IMR-90 (cell line): ENCODE measurements around the gene STOML1. TPM values are rescaled to one million over a fixed set of nuclear protein-coding genes. Genes with fewer than 3 reads are reported as not detected.
A peak's percentile ranks its signal among the peaks of the same experiment; 100 is the strongest.

Experiments
- ATAC-seq: fragments of 200-7000 bp; cut with Tn5 transposase; 2 replicates; pipeline ENCODE4 v1.9.1; 2020; ENCODE audit warnings: low read depth, mild to moderate bottlenecking, moderate library complexity
- BruUV-seq: library from RNA; stranded (reverse); fragments of 400-500 nt; replicated peaks from 2 replicates; lab custom pipeline; 2021; lab: Mats Ljungman, UMichigan
- CTCF ChIA-PET: fragments of 300-600 bp; formaldehyde crosslinking; extraction: SDS; loops from one replicate; lab custom pipeline; 2021; ENCODE audit warnings: antibody characterized with exemption; lab: Yijun Ruan, JAX
- POLR2A ChIA-PET: fragments of 300-600 bp; sonication (Branson Sonifier 250); formaldehyde crosslinking; loops from one replicate; lab custom pipeline; 2022; ENCODE audit warnings: antibody characterized with exemption; ENCODE audit not compliant: unreplicated experiment; lab: Charles Lee
- DNase-seq: peaks from one replicate; pipeline ENCODE4 v3.0.0; 2013
- H2AFZ ChIP-seq: replicated peaks from 2 replicates; pipeline ENCODE3; 2013; ENCODE audit warnings: low read length, mild to moderate bottlenecking; ENCODE audit not compliant: poor library complexity
- H2AK5ac ChIP-seq: 2 replicates; pipeline ENCODE4 v1.6.1; 2013; ENCODE audit warnings: low read depth, low read length, inconsistent platforms
- H2AK9ac ChIP-seq: replicated peaks from 2 replicates; pipeline ENCODE3; 2013; ENCODE audit warnings: mild to moderate bottlenecking, low read depth, low read length, moderate library complexity; ENCODE audit not compliant: poor library complexity
- H2BK120ac ChIP-seq: 2 replicates; pipeline ENCODE4 v1.6.1; 2013; ENCODE audit warnings: low read depth, low read length, inconsistent platforms
- H2BK15ac ChIP-seq: 3 replicates; pipeline ENCODE4 v1.6.1; 2013; ENCODE audit warnings: low read depth, low read length, inconsistent platforms
- H2BK20ac ChIP-seq: 2 replicates; pipeline ENCODE4 v1.6.1; 2013; ENCODE audit warnings: low read depth, mild to moderate bottlenecking, inconsistent platforms, low read length, moderate library complexity
- H2BK5ac ChIP-seq: 2 replicates; pipeline ENCODE4 v1.6.1; 2013; ENCODE audit warnings: mild to moderate bottlenecking, low read depth, low read length, inconsistent platforms; ENCODE audit not compliant: poor library complexity, severe bottlenecking
- H3K14ac ChIP-seq: replicated peaks from 2 replicates; pipeline ENCODE4 v1.6.1; 2013; ENCODE audit warnings: low read depth, low read length, inconsistent platforms
- H3K18ac ChIP-seq: 2 replicates; pipeline ENCODE4 v1.6.1; 2013; ENCODE audit warnings: low read depth, low read length, control low read depth
- H3K23ac ChIP-seq: 2 replicates; pipeline ENCODE4 v1.6.1; 2013; ENCODE audit warnings: low read depth, low read length, inconsistent platforms
- H3K27ac ChIP-seq: 2 replicates; pipeline ENCODE4 v1.5.1; 2013; ENCODE audit warnings: mild to moderate bottlenecking, control low read depth, low read length; ENCODE audit not compliant: insufficient read depth
- H3K27me3 ChIP-seq: 2 replicates; pipeline ENCODE4 v1.6.1; 2013; ENCODE audit warnings: low read length; ENCODE audit not compliant: control insufficient read depth, insufficient read depth
- H3K36me3 ChIP-seq: 2 replicates; pipeline ENCODE4 v1.6.1; 2013; ENCODE audit warnings: low read length, mixed read lengths; ENCODE audit not compliant: control insufficient read depth, insufficient read depth
- H3K4ac ChIP-seq: 2 replicates; pipeline ENCODE4 v1.6.1; 2013; ENCODE audit warnings: low read depth, low read length, inconsistent platforms
- H3K4me1 ChIP-seq: 2 replicates; pipeline ENCODE4 v1.6.1; 2013; ENCODE audit warnings: low read length, mixed read lengths; ENCODE audit not compliant: control insufficient read depth, insufficient read depth
- H3K4me2 ChIP-seq: 2 replicates; pipeline ENCODE4 v1.6.1; 2013; ENCODE audit warnings: low read depth, mild to moderate bottlenecking, control low read depth, low read length, moderate library complexity
- H3K4me3 ChIP-seq: 2 replicates; pipeline ENCODE4 v1.5.1; 2013; ENCODE audit warnings: low read depth, mild to moderate bottlenecking, control low read depth, low read length, moderate library complexity; ENCODE audit not compliant: insufficient read depth
- H3K56ac ChIP-seq: 2 replicates; pipeline ENCODE4 v1.6.1; 2013; ENCODE audit warnings: low read length, inconsistent platforms; ENCODE audit not compliant: insufficient read depth; ENCODE audit errors: extremely low read depth
- H3K79me1 ChIP-seq, 2 experiments: 2 replicates each; pipeline ENCODE4 v1.6.1; 2013; ENCODE audit warnings: low read length in 2 of 2, inconsistent platforms in 1 of 2, low read depth in 1 of 2
- H3K9ac ChIP-seq: 2 replicates; pipeline ENCODE4 v1.6.1; 2013; ENCODE audit warnings: low read depth, low read length, control low read depth
- H3K9me1 ChIP-seq: 2 replicates; pipeline ENCODE4 v1.6.1; 2013; ENCODE audit warnings: low read length, inconsistent platforms; ENCODE audit not compliant: insufficient read depth
- H3K9me3 ChIP-seq: 2 replicates; pipeline ENCODE4 v1.6.1; 2013; ENCODE audit warnings: low read length; ENCODE audit not compliant: control insufficient read depth, insufficient read depth
- H4K20me1 ChIP-seq: 2 replicates; pipeline ENCODE4 v1.6.1; 2013; ENCODE audit warnings: low read length, inconsistent platforms; ENCODE audit not compliant: insufficient read depth
- H4K5ac ChIP-seq: 2 replicates; pipeline ENCODE4 v1.6.1; 2013; ENCODE audit warnings: mild to moderate bottlenecking, low read depth, low read length, control low read depth
- H4K8ac ChIP-seq, 2 experiments: 2 replicates each; pipeline ENCODE4 v1.6.1; 2013; ENCODE audit warnings: low read depth in 2 of 2, low read length in 2 of 2, control low read depth in 1 of 2, inconsistent platforms in 1 of 2
- H4K91ac ChIP-seq: 2 replicates; pipeline ENCODE4 v1.6.1; 2013; ENCODE audit warnings: low read depth, low read length, inconsistent platforms; ENCODE audit not compliant: insufficient read depth
- CEBPB ChIP-seq: IDR thresholded peaks from 2 replicates; pipeline ENCODE4 v1.6.1; 2012; ENCODE audit warnings: low read depth, low read length, improper control_type of control experiment
- NFE2L2 ChIP-seq: fragments of 150-350 bp; IDR thresholded peaks from 2 replicates; pipeline ENCODE4 v1.6.1; 2016; ENCODE audit warnings: low read depth, mild to moderate bottlenecking, low read length
- WGBS, 2 experiments: methylation state at CpG; one replicate each; pipeline versions ENCODE4 v1.1.5 to v1.1.7; 2013; ENCODE audit warnings: missing lambda C conversion rate in 2 of 2; ENCODE audit not compliant: insufficient read length in 1 of 2; ENCODE audit errors: extremely low coverage in 2 of 2; 5-methylcytosine and 5-hydroxymethylcytosine counted together
- dilution Hi-C: fragments of 300-500 bp; cut with HindIII; formaldehyde crosslinking; loops from one replicate; pipeline ENCODE4 v1.14.3; 2018; ENCODE audit warnings: low sequenced_read_pairs; ENCODE audit not compliant: unreplicated experiment
- in situ Hi-C: fragments of 300-500 bp; cut with MboI; formaldehyde crosslinking; loops from 3 replicates; pipeline ENCODE4 v1.14.3; 2019; ENCODE audit warnings: low sequenced_read_pairs, inconsistent platforms, mixed read lengths
- intact Hi-C: fragments of 100-400 bp; cut with micrococcal nuclease; formaldehyde crosslinking; loops from 2 replicates; pipeline ENCODE4 v1.10.0; 2022
- polyA plus RNA-seq, 3 experiments: library from polyadenylated mRNA; depleted of rRNA; stranded (reverse); fragments of >200 nt; gene quantifications; 2 replicates each; pipeline ENCODE4 v1.2.3, GENCODE V29; 2012; ENCODE audit warnings: low replicate concordance in 1 of 3
- total RNA-seq: library from RNA; depleted of rRNA; stranded (reverse); fragments of >200 nt; gene quantifications from 2 replicates; pipeline ENCODE4 v1.2.3, GENCODE V29; 2012

The STOML1 gene
- total and polyA plus RNA-seq, 2 of the 4 experiments (the other 2 are of a cell fraction) = 11.8 to 21.2 TPM

- H3K14ac ChIP-seq = no peak overlapping the region
- H3K23ac ChIP-seq = peak overlapping the region; percentile 78; the same call in 1 of the 2 replicates
- BruUV-seq = no TSS peak
- no peak overlapping the region for H2AFZ ChIP-seq
- H3K27ac ChIP-seq = no peak overlapping the region; the same call in 1 of the 2 replicates
- ChIA-PET CTCF (interaction anchor here (0.8 to 1.6 kb wide), 8 partner anchors 8 to 61 kb away, joined by 3 to 6 read pairs (median 3); no protein-coding TSS in a partner anchor), POLR2A (no interaction called here)
- no peaks in the 10 kb centered on the region for H3K27me3 ChIP-seq
- peaks cover 57% of the 10 kb centered on the region for H4K20me1 ChIP-seq
- H2AK9ac ChIP-seq = peak overlapping the region; percentile 84
- in situ Hi-C loops (no loop called here), intact Hi-C loops (no loop called here), dilution Hi-C loops (no loop called here)
- H3K18ac ChIP-seq = no peak overlapping the region
- H3K4me2 ChIP-seq = no peak overlapping the region
- no peak overlapping the region for H2BK20ac ChIP-seq
- no peak overlapping the region for H3K4me3 ChIP-seq
- H3K4me1 ChIP-seq = peaks cover 55% of the 10 kb centered on the region
- no CpG with 5 or more reads among the region's 4 CpGs for WGBS, 2 experiments
- H3K9me1 ChIP-seq = peaks cover 44% of the 10 kb centered on the region
- H2AK5ac ChIP-seq = peak overlapping the region; percentile 59
- no peak overlapping the region for H2BK15ac ChIP-seq
- peak overlapping the region; percentile 66 for H2BK5ac ChIP-seq
- H3K79me1 ChIP-seq = peaks cover 62 to 100% of the 10 kb centered on the region in 2 experiments
- H3K9me3 ChIP-seq = no peaks in the 10 kb centered on the region
- H4K91ac ChIP-seq = no peak overlapping the region
- no peak overlapping the region for H4K8ac ChIP-seq
- no peak overlapping the region; the same call in 1 of the 2 replicates for H3K4ac ChIP-seq
- ATAC-seq (peak; percentile 19), DNase-seq (peak; percentile 47)
- H2BK120ac ChIP-seq = no peak overlapping the region
- no peak overlapping the region for H4K5ac ChIP-seq
- H3K36me3 ChIP-seq = peaks cover 13% of the 10 kb centered on the region
- TF ChIP-seq NFE2L2 (no peak), CEBPB (peak; percentile 86)
- H3K9ac ChIP-seq = no peak overlapping the region
- H3K56ac ChIP-seq = no peak overlapping the region
These were observed 56.5 kb downstream of the STOML1 start for GRCh38 chr15:73935547-73935946.
